ENCODE data around the gene KAT2A.
"Not testable (repeated sequence)": the region's sequence is repeated elsewhere in the genome, so short reads cannot be mapped to it uniquely, and the experiment has no call there.

The KAT2A gene

DNA sequence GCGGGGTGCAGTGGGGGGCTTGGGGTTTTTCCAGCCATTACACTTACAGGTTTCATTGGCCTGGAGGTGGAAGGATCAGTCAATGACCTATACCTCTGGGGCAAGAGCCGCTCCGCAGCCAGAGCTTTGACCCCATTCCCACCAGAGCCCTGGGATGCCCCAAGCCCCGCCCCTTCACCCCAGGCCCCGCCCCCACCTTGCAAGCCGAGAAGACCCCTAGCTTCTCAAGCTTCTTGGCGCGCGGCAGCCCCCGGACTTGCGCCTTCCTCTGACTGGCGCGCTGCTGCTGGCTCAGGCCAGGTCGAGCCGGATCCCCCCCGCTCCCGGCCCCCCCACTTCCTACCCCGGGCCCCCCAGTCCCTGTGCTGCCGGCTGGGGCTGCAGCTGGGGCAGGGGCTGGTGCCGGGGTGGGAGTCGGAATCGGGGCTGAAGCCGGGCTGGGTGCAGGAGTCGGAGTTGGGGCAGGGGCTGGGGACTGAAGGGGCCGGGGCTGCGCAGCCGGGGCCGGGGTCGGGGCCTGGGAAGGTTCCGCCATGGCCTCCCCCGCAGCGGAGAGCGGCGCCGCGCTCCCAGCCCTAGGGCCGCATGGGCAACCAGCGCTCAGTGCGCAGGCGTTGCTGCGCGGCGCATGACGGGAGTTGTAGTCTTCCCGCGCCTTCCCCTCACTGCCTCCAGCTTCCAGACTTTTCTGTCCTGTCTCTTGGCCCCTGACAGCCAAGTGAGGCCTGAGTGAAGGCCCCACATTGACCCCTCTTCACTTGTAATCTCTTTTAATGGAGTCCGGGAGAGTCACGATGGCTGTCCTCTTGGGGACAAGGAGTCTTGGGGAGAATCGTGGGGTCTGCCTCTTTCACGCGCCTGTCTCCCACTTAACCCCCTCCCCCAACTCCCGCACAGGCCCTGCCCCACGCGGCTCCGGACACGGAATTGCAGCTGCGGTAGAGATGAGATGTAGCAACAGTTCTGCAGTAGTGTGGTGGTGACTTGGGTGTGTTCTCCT is at the start of gene KAT2A:
KAT2A (minus strand) TSS at position 598 of the 1,000 bp plus-strand sequence; CDS start at position 535, 63 bp downstream.
- DNase-seq = peak; percentile 83

DNA sequence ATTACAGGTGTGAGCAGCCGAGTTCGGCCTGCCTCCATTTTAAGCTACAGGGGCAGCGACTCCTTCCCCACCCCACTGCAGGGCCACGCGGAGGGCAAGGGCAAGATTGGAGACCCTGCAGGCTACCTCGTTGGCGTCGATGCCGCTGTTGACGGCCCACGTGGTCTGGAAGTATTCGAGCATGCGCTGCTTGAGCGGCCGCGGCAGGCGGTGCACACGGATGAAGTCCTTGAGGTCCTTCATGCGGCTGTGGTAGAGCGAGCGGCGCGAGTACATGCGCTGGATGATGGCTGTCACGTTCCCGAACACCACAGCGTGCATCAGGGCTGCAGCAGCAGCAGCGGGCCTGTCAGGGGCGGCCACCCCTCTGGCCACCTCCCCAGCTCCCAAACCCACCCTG is 48.2 kb upstream of the KAT2A start:
- DNase-seq = no peak

DNA sequence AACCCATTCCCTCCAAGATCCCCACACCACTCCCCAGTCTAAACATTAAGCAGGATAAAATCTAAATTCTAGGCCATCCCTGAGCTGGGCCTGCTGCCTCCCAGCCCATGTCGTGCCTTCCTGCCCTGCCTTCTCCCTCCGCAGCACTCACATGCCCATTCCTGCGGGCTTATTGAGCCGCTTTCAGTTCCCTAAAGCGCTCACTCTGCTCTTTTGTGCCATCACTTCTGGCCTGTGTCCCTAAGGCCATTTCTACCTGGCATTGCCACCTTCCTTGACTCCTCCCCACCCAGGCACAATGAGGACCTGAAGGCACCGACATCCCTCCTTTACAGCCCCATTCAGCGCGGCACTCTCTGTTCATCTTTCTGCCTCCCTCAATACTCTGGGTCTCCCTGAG is 46.6 kb upstream of the KAT2A start:
- DNase-seq = no peak

DNA sequence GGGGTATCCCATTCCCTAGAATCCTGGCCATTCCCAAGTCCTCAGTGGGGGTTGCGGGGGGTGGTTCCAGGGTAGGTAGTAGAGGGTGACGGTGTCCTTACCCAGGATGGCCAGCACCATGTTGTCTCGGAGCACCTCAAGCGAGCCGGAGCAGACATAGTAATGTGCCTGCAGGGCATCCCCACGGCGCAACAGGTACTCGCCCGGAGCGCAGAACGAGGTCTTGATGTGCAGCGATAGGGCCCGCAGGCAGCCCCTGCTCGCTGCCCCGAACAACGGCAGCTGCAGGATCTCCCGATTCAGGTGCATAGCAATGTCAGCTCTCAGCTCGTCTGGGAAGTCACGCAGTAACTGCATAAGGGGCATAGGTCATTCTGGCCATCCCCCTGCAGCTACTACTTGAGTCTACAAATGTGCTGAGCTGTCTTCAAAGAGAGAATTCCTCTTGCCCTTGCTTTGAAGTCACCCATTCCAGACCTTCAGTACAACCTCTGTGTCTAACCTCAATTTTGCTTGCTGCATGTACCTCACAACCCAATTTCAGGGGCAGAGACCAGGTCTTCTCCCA is 45.1 kb upstream of the KAT2A start:
- no peak for DNase-seq

DNA sequence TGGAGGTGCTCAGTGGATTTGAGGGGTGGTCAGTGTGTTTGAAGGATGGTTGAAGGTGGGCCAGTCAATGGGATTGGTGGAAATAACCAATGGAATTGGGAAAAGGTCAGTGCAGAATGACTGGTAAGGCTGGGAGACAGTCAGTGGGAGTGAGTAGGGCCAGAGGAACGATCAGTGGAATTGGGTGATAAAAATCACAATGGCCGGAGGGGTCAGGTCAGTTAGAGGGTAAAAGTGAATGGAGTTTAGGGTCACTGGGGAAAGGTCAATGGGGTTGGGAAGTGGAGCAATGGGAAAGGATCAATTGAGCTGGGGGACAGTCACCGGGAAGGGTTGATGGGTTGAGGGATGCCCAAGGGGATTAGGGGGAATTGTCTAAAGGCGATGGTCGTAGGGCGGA is 44.6 kb upstream of the KAT2A start:
- DNase-seq = no peak

DNA sequence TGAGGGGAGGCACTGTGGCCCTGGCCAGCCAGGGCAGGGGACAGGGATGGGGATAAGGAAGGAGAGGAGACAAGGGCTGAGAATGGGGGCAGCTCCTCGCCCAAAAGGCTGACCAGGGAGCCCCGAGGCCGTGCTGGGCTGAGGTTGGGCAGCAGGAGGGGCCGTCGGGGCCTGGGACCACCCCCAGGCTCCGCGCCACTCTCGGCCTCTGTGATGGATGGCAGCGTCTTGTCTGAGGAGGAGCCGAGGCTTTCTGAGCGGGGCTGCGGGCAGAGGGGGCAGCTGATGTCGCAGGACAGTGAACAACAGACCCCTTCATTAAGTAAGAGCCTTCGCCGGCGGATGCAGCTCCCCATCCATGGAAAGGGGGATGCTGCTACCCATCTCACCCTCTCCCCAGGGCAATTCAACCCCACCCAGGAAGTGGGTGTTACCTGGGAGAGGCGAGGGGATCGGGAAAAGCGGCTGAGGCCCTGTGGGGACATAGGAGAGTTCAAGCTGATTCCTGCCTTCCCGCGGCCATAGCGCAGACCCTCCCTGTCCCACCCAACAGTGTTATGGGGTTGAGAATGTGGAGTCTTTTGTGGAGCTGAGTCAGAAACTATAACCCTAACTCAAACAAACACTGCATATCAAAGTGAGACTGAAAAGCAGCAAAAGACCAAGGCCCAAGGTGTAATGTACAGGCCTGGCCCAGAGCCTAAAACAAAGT is 42.7 kb upstream of the KAT2A start:
- no peak for DNase-seq

DNA sequence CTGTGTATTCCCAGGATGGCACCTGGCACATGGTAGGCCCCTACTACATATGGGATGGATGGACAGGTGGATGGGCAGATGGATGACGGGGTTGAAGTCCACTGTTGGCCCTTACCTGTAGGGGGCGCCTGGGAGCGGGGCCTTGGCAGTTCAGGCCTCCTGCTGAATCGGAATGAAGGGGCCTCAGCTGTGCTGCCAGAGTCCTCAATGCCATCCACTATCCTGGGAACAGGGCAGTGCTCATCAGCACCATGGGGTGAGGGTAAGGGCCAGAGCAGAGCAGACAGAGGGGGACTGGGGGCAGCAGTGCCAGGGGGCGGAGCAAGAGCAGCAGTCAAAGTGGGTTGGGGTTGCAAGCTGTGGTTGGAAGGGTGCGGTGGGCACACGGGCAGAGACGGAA is 41.9 kb upstream of the KAT2A start:
- DNase-seq = peak; percentile 24

DNA sequence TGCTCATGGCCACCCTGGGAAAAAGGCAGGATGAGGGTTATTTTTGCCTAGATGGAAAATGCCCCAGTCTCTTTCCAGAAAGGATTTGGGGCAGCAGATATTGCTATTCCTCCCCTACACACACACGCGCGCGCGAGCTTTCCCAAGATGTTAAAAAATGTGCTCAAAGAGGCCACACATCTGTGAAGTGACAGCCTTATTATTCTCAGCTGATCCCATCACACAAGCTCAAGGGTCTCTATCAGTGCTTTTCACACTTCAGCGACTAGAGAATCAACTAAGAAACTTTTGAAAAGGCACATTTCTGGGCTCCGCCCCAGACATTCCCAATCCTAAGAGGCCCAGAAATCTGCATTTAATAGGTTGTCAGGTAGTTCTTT is 39.4 kb upstream of the KAT2A start:
- no peak for DNase-seq

DNA sequence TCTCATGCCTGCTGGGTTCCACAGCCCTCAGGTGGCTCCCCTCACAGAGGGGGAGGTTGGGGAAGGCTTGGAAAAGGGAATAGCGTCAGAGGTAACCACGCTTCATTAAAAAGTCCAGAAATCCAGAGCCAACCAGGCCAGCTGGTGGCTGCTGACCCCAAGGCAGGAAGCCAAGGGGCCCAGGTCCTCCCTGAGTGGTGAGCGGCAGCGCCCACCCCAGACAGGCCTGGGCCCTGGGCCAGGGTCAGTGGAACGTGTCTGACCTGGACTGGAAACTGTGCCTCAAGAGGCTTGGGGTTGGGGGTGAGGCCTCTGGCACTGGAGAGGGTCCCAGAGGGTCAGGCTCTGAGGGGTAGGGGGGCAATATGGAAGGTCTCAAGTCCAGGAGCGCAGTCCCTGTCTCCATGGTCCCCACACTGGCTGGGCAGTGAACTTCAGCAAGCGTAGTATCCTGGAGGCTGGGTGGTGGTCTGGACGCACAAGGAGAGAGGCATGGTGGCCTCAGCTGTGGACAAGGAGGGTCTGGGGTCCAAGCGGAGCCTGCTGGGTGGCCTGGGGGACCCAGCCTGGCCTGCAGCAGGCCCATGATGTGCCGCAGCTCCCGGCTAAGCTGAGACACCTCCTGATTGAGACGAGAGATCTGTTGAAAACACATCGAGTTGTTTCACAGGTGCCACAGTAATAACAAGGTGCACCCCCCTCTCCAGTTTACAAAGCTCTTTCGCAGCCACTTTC is 38.8 kb upstream of the KAT2A start:
- DNase-seq = no peak

DNA sequence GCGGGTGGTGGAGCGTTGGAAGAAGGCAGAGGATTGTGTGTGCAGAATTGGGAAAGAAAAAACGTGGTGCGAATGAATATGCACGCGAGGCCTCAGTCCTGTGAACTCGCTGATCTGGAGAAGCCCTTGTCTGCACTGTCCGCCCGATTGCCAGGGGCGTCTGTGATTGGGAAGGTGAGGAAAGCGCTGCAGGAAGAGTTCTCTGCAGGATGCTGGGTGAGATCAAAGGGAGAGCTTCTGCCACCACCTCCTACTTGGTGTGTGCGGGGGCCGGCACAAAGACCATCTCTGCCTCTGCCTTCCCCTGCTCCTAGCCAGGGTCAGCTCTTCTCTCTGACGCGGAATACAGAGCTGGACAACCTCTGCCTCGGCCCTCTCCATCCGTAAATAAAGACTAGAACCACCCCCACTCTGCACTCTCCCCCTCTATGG is 34.5 kb upstream of the KAT2A start:
- no peak for DNase-seq

DNA sequence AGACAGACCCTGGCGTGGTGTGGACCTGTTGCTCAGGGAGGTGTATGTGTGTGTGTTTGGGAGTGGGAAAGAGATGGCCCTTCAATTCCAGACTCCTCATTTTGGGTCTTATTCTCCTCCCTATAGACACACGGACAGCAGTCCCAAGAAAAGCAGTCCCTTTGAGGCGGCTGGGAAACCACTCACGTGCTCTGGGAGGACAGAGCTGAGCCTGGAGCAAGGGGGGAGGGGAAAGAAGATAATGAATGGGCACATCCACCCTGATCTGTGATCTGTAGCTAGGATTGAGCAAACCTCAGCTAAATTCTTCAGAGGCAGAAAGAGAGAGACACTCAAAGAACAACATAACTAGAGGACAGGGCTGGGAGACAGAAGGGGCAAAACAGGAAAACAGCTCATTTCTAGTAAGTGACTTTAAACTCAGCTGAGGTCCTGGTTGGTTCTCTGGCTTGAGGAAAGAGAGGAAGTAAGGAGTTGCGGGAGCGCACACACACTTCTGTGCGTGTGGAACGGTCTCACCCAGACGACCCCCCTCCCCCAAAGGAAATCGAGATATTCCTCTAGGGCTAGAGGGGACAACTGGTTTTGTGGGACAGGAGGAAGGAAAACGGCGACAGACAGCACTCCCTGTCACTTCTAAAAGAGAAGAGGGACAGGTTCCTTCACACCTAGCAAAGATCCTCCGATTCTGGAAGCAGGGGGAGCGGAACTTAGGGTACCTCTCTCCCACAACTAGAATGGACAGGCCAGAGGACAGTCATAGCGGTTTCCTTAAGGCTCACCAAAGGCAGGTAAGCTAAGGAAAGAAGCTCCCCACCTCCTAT is 33.0 kb upstream of the KAT2A start:
- DNase-seq = peak; percentile 39

DNA sequence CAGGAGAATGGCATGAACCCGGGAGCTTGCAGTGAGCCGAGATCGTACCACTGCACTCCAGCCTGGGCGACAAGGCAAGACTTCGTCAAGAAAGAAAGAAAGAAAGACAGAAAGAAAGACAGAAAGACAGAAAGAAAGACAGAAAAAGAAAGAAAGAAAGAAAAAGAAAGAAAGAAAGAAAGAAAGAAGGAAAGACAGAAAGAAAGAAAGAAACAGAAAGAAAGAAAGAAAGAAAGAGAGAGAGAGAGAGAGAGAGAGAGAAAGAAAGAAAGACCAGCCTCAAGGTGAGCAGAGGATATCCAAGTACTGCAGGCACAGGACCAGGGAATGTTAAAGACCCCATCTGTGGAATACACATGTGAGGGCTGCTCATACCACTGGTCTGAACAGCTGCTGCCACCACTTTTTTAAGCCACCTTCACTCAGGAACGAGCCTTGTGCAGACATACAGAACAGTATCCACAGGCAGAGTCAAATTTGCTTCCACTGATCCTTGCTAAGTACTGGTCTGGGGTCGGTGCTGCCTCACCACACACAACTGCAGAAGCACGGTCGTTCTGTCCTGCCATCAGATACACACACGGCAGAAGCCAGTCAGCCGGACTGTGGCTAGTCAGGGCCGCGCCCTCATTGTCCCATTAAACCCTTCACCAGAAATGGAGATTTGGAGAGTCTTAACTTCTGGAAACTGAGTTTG is 25.9 kb upstream of the KAT2A start:
- DNase-seq = no peak

DNA sequence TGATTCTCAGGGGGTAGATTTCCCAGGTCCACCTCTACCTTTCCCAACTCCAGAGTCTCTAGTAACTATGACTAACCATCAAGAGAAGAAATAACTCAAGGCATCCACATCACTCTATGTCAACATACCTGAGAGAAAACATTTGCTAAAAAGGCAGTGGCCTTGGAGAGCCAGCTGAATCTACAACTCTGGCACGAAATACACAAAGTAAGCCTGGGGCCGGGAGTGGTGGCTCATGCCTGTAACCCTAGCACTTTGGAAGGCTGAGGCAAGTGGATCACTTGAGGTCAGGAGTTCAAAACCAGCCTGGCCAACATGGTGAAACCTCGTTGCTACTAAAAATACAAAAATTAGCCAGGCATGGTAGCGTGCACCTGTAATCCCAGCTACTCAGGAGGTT is 22.0 kb upstream of the KAT2A start:
- not testable (repeated sequence) for DNase-seq

DNA sequence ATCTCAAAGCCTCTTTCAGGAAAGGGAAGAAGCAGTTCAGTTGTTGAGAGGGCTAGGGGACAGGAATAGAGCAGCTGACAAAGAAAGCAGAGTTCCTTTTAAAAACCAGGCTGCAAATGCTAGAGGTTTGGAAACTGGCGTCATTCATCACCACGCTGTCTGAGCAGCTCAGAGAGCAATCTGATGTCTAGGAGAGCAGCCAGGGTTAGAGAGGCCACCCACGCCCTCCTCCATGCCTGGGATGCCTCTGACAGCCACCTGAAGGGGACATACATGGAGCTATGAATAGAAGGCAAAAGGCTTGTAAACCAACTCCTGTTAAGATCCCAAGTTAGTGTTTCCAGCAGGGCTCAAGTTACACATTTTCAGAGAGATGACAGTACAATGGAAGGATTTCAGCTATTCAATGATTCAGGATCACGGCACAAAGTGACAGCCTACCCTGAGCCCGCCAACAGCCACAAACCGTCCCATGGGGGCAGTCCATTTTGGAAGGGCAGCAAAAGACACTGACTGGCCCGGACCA is 21.3 kb upstream of the KAT2A start:
- peak; percentile 87 for DNase-seq

DNA sequence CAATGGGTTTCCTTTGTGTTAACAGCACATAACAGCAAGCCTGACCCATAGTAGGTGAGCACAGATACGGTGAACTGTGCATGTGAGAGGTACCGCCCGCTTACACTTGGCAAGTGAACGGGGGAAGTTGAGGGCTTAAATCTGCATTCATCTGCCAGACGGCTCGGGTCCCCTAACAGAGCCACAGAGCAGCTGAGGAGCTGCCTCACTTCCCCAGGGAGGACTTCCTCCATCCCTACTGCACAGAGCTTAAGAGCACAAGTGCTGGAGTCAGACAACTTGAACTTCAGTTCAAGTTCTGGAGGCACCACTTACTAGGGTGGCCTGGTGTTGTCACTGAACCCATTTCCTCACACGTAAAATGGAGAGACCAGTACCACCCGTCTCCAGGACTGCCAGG is 20.2 kb upstream of the KAT2A start:
- no peak for DNase-seq

DNA sequence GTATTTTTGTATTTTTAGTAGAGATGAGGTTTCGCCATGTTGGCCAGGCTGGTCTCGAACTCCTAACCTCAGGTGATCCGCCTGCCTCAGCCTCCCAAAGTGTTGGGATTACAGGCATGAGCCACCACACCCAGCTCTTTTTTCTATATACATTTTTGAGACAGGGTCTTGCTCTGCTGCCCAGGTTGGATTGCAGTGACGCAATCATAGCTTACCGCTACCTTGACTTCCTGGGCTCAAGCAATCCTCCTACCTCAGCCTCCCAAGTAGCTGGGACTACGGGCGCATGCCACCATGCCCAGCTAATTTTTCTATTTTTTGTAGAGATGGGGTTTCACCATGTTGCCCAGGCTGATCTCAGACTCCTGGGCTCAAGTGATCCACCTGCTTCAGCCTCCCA is 19.5 kb upstream of the KAT2A start:
- DNase-seq = not testable (repeated sequence)

DNA sequence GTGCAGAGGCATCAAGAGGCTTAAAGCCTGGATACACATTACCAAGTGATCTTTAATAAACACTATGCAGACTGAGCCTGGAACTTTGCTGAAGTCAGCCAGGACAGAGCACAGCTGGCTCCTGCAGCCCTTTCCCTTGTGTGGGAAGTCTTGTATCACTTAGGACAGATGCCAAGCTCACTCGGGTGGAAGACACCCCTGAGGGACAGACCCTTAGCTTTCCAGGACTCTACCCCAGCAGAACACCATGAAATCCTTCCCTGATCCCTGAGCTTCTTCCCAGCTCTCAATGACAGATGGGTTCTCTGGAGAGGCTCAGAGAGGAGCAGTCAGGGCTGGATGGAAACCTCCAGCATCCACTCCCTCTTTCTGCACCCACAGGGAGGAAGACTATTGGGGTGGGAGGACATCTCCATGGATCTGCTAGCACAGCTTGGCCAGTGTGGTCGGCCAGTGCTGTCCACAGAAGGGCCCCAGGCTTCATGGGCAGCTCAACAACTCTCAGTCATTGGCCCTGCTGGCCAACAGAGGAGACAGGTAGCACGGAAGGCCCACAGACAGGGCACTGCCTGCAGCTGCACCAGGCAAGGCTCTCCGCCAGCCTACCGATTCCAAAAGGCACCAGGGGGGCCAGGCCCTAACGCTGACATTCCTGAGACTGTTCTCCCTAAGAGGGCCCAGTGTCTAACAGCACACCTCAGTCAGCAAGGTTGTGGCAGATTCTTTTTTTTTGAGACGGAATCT is 17.8 kb upstream of the KAT2A start:
- no peak for DNase-seq

DNA sequence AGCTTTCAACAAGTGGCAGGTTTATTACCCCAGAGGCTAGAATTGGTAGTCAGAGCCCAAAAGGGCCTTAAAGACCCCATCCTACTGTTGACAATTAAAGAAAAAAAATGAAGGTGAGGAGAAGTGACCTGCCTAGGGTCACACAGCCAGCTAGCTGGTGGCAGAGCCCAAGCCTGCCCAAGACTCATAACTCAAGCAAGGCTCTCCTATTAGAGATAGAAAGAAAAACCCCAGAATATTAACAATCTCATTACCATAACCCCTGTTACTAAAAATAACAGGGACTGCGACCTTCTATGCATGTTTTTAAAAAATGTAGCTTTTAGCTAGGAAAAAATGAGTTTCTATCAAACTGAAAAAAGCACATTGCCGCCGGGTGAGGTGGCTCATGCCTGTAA is 15.5 kb upstream of the KAT2A start:
- no peak for DNase-seq

DNA sequence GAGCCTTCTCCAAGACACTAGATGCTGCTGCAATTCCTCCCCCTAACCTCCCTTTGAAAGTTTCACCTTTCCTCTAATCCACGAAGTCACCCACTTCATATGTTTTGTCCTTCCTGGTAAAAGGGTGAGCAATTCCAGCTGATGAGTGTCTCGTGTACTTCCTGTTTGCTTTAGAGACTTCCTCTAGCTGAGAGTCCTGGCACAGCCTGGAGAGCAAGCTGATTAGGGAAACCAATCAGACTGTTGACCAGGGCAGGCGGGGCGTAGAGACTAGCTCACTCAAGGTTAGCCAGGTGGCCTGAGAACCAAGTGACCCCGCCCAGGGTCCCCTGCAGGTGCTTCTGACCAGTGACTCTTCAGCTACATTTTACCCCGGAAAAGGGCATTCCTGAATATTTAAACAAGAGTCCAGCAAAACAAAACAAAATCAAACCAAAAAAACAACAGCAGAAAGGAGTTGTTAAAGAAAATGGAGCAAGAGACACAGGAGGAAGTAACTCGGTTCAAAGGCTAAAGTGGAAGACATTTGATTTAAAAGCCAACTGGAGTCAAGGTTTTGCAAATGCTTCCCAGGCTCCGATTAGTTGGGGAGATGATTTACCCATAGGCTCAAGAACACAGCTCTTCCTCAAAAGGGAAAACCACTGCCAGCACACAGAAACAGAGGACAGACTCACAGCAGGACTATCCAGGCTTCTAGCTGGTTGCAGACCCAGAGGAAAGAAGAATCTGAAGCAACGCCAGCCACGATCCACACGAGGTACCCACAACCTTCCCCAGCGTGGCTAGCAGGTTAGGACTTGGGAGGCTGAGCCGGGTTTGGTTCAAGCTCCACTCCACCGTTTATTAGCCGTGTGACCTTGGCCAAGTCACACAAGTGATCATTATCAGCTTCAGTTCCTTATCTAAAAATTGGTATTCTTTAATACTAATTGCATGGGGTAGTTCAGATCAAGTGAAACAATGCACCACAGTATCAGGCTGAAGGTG is 14.8 kb upstream of the KAT2A start:
- peak; percentile 66 for DNase-seq

Data from EL (cell line).